GM18867 (cell line): Measurements from ENCODE around the gene CFAP70.
A peak's percentile ranks its signal among the peaks of the same experiment; 100 is the strongest.
"Not testable (repeated sequence)": the region's sequence is repeated elsewhere in the genome, so short reads cannot be mapped to it uniquely, and the experiment has no call there.

ENCODE experiments used
- ATAC-seq: cut with Tn5 transposase; IDR thresholded peaks from one replicate; pipeline ENCODE4 v1.9.1; 2021; ENCODE audit warnings: mild to moderate bottlenecking, moderate library complexity; ENCODE audit not compliant: unreplicated experiment

CFAP70 gene

DNA sequence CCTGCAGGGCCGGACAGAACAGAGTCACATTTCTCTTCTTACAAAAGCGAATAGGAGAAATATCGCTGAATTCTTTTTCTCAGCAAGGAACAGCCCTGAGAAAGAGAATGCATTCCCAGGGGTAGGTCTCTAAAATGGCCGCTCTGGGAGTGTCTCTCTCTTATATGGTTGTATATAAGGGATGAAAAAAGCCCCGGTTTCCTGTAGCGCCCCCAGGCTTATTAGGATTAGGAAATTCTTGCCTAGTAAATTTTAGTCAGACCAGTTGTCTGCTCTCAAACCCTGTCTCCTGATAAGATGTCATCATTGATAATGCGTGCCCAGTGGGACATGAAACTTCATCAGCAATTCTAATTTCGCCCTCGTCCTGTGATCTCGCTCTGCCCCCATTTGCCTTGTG lies 100.1 kb downstream of the CFAP70 start:
- ATAC-seq, result not testable (repeated sequence)

- ATAC-seq, result no peak
Measured at GRCh38 chr10:73253225-73253555, 105.5 kb downstream of the CFAP70 start.

- peak; percentile 83 for ATAC-seq
Measured at GRCh38 chr10:73252445-73253224, 106.0 kb downstream of the CFAP70 start, which contains the start of gene MRPS16. MRPS16 (minus strand) TSS chr10:73252644; CDS start chr10:73252482, 162 bp downstream.

- ATAC-seq, result no peak
Measured at GRCh38 chr10:73251683-73252444, 106.8 kb downstream of the CFAP70 start.

GRCh38 chr10:73248259-73248724 lies 110.4 kb downstream of the CFAP70 start:
- ATAC-seq, result no peak

- no peak for ATAC-seq
Measured at GRCh38 chr10:73247509-73248258, 111.0 kb downstream of the CFAP70 start.

DNA sequence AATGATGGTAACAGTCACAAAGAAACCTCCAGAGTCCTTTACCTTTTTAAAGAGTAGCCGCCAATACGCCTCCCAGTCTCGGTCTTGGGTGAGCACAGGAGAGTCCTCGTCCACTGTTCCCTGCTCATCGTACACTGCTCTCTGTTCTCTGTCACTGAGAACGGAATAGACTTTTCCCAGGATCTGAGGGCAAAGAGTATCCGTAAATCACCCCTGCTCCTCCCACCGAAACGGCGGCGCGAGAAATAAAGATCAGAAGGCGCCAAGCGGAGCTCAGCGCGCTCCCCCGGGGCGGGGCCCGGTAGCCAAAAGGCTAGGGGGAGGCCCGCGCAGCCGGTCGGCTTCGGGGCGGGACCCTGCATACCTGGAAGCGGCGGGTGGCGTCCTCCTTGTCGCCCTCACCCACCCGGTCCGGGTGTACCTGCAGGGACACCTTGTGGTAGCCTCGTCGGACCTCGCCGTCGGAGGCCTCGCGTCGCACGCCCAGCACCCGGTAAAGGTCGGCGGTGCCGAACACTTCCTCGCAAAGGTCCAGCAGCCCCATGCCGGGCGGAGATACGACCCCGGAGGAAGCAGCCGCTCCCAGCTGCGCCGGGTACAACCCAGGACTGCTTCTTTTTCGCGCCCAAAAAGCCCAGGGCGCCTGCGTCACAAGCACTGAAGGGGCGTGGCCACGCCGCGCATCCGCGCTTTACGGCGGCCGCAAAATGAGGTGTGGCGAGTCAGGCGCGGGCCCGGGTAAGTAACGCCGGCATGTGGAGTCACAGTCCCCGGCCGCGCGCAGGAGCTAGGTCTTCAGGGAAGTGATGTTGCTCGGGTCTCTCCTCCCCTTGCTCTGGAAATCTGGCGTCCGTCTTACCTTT lies 111.8 kb downstream of the CFAP70 start, which contains the start of gene DNAJC9:
DNAJC9 (minus strand) TSS at position 610 of the 863 bp plus-strand sequence; CDS start at position 544, 66 bp downstream.
- peak; percentile 75 for ATAC-seq

DNA sequence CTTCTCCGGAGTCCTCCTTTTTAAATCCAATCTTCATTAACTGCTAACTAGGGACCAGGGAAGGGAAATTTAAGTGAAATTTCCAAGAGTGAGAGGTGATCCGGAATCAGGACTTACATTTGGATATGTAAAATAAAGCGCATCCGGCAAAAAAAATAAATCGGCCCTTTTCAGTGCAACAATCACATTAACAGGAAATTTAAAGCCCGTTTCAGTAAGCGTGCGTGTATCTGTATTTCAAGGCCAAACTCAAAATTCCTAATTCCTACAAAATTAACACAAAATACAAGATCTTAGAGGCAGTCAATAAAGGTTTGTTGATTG lies 112.4 kb downstream of the CFAP70 start:
- no peak for ATAC-seq

GRCh38 chr10:73244866-73245477 lies 113.7 kb downstream of the CFAP70 start:
- ATAC-seq, result no peak

DNA sequence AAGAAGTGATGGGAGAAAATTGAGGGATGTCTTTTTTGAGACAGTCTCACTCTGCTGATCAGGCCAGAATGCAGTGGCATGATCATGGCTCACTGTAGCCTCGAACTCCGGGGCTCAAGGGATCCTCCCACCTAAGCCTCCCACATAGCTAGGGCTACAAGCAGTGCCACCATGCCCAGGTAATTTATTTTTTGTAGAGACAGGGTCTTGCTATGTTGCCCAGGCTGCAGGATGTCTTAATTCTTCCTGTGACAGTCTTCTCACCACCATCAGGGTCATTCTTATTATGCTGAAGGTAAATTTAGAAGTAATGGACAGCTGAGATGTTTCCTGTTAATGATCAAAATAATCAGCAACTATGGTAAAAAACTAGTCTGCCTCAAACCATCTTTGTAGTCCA lies 118.8 kb downstream of the CFAP70 start:
- no peak for ATAC-seq

DNA sequence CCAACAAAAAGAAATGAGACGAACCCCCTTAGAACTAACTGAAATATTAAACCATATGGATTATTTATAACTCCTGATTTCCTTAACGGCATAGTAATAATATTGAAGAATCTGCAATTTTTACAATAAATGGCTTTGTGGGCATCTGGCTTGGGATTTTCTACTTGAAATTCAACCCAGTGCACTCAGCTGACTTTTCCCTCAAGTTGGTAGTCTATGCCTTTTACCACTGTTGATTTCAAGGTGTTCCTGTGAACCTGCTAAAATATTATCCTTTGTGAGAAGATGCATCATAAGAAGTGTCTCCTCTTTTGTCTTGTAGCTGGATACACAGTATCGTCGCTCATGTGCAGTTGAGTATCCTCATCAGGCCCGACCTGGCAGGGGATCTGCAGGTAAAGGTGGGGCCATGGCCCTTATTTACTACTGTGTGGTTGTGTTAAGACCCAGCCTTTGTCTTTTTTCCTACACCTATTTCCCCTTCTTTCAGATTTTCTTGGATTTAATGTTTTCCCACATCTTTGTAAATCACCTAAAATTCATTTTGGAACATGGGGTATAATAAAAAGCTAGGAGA lies 119.6 kb downstream of the CFAP70 start:
- ATAC-seq, result no peak

- no peak for ATAC-seq
Measured at GRCh38 chr10:73234695-73235094, 124.0 kb downstream of the CFAP70 start.

DNA sequence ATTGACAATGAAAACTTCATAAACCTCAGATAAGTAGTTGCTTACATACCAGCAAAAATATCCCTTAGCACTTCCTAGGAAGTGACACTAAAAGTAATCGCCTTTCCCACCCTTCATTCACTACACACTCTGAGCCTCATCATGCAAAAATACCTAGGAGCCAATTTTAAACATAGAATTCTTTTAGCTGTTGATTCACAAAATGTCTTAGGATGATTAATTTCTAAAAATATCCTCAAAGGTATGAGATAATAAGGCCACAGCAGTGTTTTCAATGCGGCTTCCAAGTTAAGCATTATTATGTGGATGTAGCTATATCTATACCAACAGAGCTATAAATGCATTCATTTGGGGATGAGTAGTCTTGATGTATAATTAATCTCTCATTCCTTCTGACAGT lies 124.8 kb downstream of the CFAP70 start:
- ATAC-seq, result no peak

GRCh38 chr10:73232887-73233286 lies 125.8 kb downstream of the CFAP70 start:
- no peak for ATAC-seq

DNA sequence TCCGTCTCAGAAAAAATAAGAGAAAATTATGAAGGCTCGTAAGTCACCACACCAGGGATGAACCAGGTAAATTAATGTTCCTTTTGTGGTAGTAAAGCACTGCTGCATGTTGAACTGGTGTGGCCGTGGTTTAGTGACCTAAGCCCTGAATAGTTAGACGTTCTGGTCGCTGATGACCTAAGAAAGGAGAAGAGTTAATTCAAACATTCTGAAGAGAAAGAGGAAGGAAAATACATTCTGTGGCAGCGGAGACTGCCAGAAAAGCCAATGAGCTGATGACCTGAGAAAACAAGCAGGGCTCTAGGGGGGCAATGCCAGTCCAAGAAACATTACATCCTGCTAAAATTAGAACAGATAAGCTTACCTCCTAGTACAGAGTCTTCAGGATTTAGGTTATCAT lies 129.1 kb downstream of the CFAP70 start:
- ATAC-seq, result no peak

- no peak for ATAC-seq
Measured at GRCh38 chr10:73228247-73228646, 130.4 kb downstream of the CFAP70 start.

- no peak for ATAC-seq
Measured at GRCh38 chr10:73226663-73227062, 132.0 kb downstream of the CFAP70 start.

- ATAC-seq, result no peak
Measured at GRCh38 chr10:73225518-73225917, 133.1 kb downstream of the CFAP70 start.

DNA sequence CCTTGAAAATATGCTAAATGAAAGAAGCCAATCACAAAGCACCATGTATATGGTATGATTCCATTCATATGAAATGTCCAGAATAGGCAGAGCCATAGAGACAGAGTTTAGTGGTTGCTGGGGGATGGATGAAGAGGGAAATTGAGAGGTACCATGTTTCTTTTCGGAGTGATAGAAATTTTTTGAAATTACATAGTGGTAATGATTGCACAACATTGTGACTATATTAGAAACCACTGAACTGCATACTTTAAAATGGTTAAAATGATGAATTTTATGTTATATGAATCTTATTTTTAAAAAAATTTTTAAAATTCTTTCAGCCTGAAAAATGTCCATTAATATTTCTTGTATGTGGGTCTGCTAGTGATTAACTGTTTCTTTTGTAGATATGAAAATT lies 137.7 kb downstream of the CFAP70 start:
- no peak for ATAC-seq

- ATAC-seq, result no peak
Measured at GRCh38 chr10:73219384-73219783, 139.3 kb downstream of the CFAP70 start.
